Endodermal cell (in vitro differentiated cells): ENCODE results near the gene OCRL. TPM values are rescaled to one million over a fixed set of nuclear protein-coding genes. Genes with fewer than 3 reads are reported as not detected.

Source experiments
- DNase-seq: peaks from one replicate; pipeline ENCODE4 v3.0.0-alpha.2; 2017
- H3K27ac ChIP-seq: 2 replicates; pipeline ENCODE4 v1.5.1; 2013; ENCODE audit warnings: mild to moderate bottlenecking, low read depth, low read length, moderate library complexity
- H3K27me3 ChIP-seq: 2 replicates; pipeline ENCODE4 v1.6.1; 2013; ENCODE audit warnings: mild to moderate bottlenecking, low read length, moderate library complexity; ENCODE audit not compliant: insufficient read depth, control insufficient read depth, poor library complexity, severe bottlenecking
- H3K36me3 ChIP-seq: 2 replicates; pipeline ENCODE4 v1.7.0; 2013; ENCODE audit warnings: mild to moderate bottlenecking, low read length, moderate library complexity; ENCODE audit not compliant: control insufficient read depth, insufficient read depth
- H3K4me1 ChIP-seq: one replicate; pipeline ENCODE4 v1.7.0; 2013; ENCODE audit warnings: low read length; ENCODE audit not compliant: control insufficient read depth, insufficient read depth
- H3K4me3 ChIP-seq: 2 replicates; pipeline ENCODE4 v1.5.1; 2013; ENCODE audit warnings: mild to moderate bottlenecking, low read length, moderate library complexity
- H3K9ac ChIP-seq: 2 replicates; pipeline ENCODE4 v1.6.1; 2013; ENCODE audit warnings: mild to moderate bottlenecking, low read length, moderate library complexity; ENCODE audit not compliant: poor library complexity, severe bottlenecking; ENCODE audit errors: extremely low read depth
- H3K9me3 ChIP-seq: 2 replicates; pipeline ENCODE4 v1.6.1; 2013; ENCODE audit warnings: mild to moderate bottlenecking, low read length, moderate library complexity; ENCODE audit not compliant: control insufficient read depth
- H3K27ac Mint-ChIP-seq: 2 replicates; pipeline ENCODE4 v1.8.0; 2020; ENCODE audit warnings: mixed read lengths
- H3K27me3 Mint-ChIP-seq: 2 replicates; pipeline ENCODE4 v1.8.0; 2021; ENCODE audit warnings: mild to moderate bottlenecking, mixed read lengths; ENCODE audit not compliant: insufficient read depth
- H3K36me3 Mint-ChIP-seq: 2 replicates; pipeline ENCODE4 v1.8.0; 2020; ENCODE audit warnings: low read depth, mixed read lengths
- H3K4me1 Mint-ChIP-seq: 2 replicates; pipeline ENCODE4 v1.8.0; 2020; ENCODE audit warnings: mixed read lengths
- H3K4me3 Mint-ChIP-seq: 2 replicates; pipeline ENCODE4 v1.8.0; 2020; ENCODE audit warnings: mild to moderate bottlenecking, moderate library complexity, mixed read lengths
- H3K9me3 Mint-ChIP-seq: 2 replicates; pipeline ENCODE4 v1.8.0; 2020; ENCODE audit warnings: mild to moderate bottlenecking, mixed read lengths
- CTCF ChIP-seq: fragments of 200-600 bp; sonication (generic); conservative IDR thresholded peaks from 2 replicates; pipeline ENCODE4 v1.5.0; 2021; ENCODE audit warnings: antibody characterized with exemption, mild to moderate bottlenecking
- WGBS, 2 experiments: methylation state at CpG; one replicate each; pipeline versions ENCODE4 v1.1.5 to v1.1.7; 2013; ENCODE audit warnings: missing lambda C conversion rate in 2 of 2, mixed read lengths in 1 of 2; ENCODE audit not compliant: insufficient coverage in 1 of 2, insufficient read length in 1 of 2; 5-methylcytosine and 5-hydroxymethylcytosine counted together
- total RNA-seq, 2 donors: library from RNA; stranded (reverse); fragmentation: NEBNext Ultra II Directional in 1 of 2; extraction: Animal tissue kit (Norgen Biotek cat#: 25700) in 1 of 2; gene quantifications; 2 replicates in 1 of 2; 3 replicates in 1 of 2; pipeline ENCODE4 v1.2.1, GENCODE V29; 2021

The OCRL gene
- total RNA-seq, 2 donors from 2014 or later: 14.2 to 27.0 TPM

- Histone ChIP-seq H3K27me3 (no peaks in the 10 kb centered on the region), H3K4me3 (no peak overlapping the region), H3K9me3 (no peaks in the 10 kb centered on the region), H3K4me1 (no peaks in the 10 kb centered on the region), H3K9ac (no peak overlapping the region), H3K36me3 (no peaks in the 10 kb centered on the region), H3K27ac (no peak overlapping the region)
- H3K27me3 Mint-ChIP-seq: peaks cover 2% of the 10 kb centered on the region
- TF ChIP-seq CTCF: no peak
- H3K36me3 Mint-ChIP-seq: no peaks in the 10 kb centered on the region
- WGBS, 2 experiments: 93% methylated on average over 6 of the region's 7 CpGs; no CpG with 5 or more reads in 1 of the 2 experiments
- DNase-seq: no peak
- H3K27ac Mint-ChIP-seq: no peak overlapping the region
- H3K4me3 Mint-ChIP-seq: no peak overlapping the region
- peaks cover 2% of the 10 kb centered on the region for H3K9me3 Mint-ChIP-seq
- H3K4me1 Mint-ChIP-seq: no peaks in the 10 kb centered on the region
Observed at GRCh38 chrX:129632443-129632842, 92.4 kb downstream of the OCRL start.

- DNase-seq: no peak
- no peak overlapping the region for H3K9ac ChIP-seq
- H3K4me3 Mint-ChIP-seq: no peak overlapping the region
- H3K36me3 Mint-ChIP-seq: no peaks in the 10 kb centered on the region
- H3K27ac ChIP-seq: peak overlapping the region; percentile 32
- no peak for TF ChIP-seq CTCF
- H3K9me3 ChIP-seq: no peaks in the 10 kb centered on the region
- no peaks in the 10 kb centered on the region for H3K4me1 ChIP-seq
- no peak overlapping the region for H3K4me3 ChIP-seq
- WGBS, 2 experiments: 53 to 73% methylated on average over 2 to 7 of the region's 7 CpGs
- no peaks in the 10 kb centered on the region for H3K4me1 Mint-ChIP-seq
- H3K36me3 ChIP-seq: no peaks in the 10 kb centered on the region
- peaks cover 3% of the 10 kb centered on the region for H3K27me3 Mint-ChIP-seq
- no peaks in the 10 kb centered on the region for H3K9me3 Mint-ChIP-seq
- H3K27me3 ChIP-seq: no peaks in the 10 kb centered on the region
- no peak overlapping the region for H3K27ac Mint-ChIP-seq
Observed at GRCh38 chrX:129634541-129634940, 94.5 kb downstream of the OCRL start.

- H3K4me3 ChIP-seq: no peak overlapping the region
- Mint-ChIP-seq H3K4me3 (no peak overlapping the region), H3K4me1 (peaks cover 6% of the 10 kb centered on the region), H3K9me3 (peaks cover 2% of the 10 kb centered on the region), H3K27me3 (peaks cover 9% of the 10 kb centered on the region), H3K27ac (no peak overlapping the region), H3K36me3 (no peaks in the 10 kb centered on the region)
- WGBS, 2 experiments: 95% methylated on average over 8 of the region's 8 CpGs; no CpG with 5 or more reads in 1 of the 2 experiments
- H3K9ac ChIP-seq: no peak overlapping the region
- no peak overlapping the region for H3K27ac ChIP-seq
- no peak for DNase-seq
- no peaks in the 10 kb centered on the region for H3K9me3 ChIP-seq
- H3K36me3 ChIP-seq: no peaks in the 10 kb centered on the region
- peaks cover 4% of the 10 kb centered on the region for H3K4me1 ChIP-seq
- no peak for TF ChIP-seq CTCF
- H3K27me3 ChIP-seq: no peaks in the 10 kb centered on the region
Observed at GRCh38 chrX:129636175-129636681, 96.2 kb downstream of the OCRL start.
